Activated CD8-positive, alpha-beta memory T cell treated with anti-CD3 and anti-CD28 coated beads for 36 hours (primary cell): Measurements from ENCODE around the gene NPTX2. TPM values are rescaled to one million over a fixed set of nuclear protein-coding genes. Genes with fewer than 3 reads are reported as not detected.

ENCODE experiments used
- CTCF ChIA-PET: fragments of 350-600 bp; sonication (Branson Sonifier 250); formaldehyde crosslinking; loops from one replicate; lab custom pipeline; 2021; ENCODE audit warnings: antibody characterized with exemption; lab: Charles Lee
- POLR2A ChIA-PET: fragments of 350-600 bp; sonication (Branson Sonifier 250); formaldehyde crosslinking; loops from one replicate; lab custom pipeline; 2021; ENCODE audit warnings: antibody characterized with exemption; lab: Charles Lee
- total RNA-seq, 2 experiments: library from RNA; stranded (reverse); gene quantifications; one replicate each; pipeline ENCODE4 v1.2.3, GENCODE V29; 2021

Gene NPTX2
- total RNA-seq, 2 experiments from 2014 or later = 0.13 to 0.23 TPM

- CTCF ChIA-PET = no interaction called here
- POLR2A ChIA-PET = no interaction called here
Measured at GRCh38 chr7:98616381-98617050, 569 bp upstream of the NPTX2 start.

GRCh38 chr7:98617960-98618418 is 904 bp downstream of the NPTX2 start:
- ChIA-PET CTCF (no interaction called here), POLR2A (no interaction called here)

- POLR2A ChIA-PET = no interaction called here
- CTCF ChIA-PET = no interaction called here
Measured at GRCh38 chr7:98618786-98619185, 1.7 kb downstream of the NPTX2 start.

DNA sequence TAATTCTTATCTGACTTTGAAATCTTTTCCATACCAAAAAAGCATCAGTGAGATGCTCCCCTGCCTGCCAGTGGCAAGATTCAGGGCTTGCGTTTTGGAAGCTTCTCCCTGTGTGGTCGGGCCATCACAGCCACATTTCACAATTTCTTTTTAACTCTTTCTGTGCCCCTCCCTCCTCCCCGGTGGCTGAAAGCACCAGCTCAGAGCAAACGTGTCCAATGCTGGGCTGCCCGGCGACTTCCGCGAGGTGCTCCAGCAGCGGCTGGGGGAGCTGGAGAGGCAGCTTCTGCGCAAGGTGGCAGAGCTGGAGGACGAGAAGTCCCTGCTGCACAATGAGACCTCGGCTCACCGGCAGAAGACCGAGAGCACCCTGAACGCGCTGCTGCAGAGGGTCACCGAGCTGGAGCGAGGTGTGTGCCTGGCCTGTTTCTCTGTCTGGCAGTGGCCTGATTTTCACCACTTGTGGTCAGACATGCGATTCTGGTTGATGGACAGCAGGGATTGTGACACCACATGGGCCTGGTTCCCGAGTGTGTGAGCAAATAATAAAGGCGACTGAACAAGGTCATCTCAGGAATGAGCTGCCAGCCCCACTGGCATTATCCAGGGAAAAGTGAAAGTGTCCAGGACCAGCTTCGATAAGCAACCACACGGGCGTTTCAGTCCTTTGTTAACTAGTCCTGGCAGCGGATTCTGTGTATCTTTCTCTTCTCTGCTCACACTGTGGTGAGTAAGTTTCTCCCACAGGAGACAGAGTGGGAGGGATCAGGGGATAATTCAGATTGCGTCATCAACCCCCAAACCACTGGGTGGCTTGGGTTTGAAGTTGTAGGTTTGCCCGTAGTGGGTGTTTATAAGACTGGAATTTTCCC is 2.6 kb downstream of the NPTX2 start:
- ChIA-PET POLR2A (no interaction called here), CTCF (no interaction called here)

GRCh38 chr7:98621573-98622482 is 4.7 kb downstream of the NPTX2 start:
- POLR2A ChIA-PET = no interaction called here
- CTCF ChIA-PET = no interaction called here

GRCh38 chr7:98622926-98623325 is 5.8 kb downstream of the NPTX2 start:
- CTCF ChIA-PET = no interaction called here
- POLR2A ChIA-PET = no interaction called here

GRCh38 chr7:98624846-98625420 is 7.8 kb downstream of the NPTX2 start:
- CTCF ChIA-PET = no interaction called here
- POLR2A ChIA-PET = no interaction called here

GRCh38 chr7:98626460-98627412 is 9.7 kb downstream of the NPTX2 start:
- ChIA-PET CTCF (no interaction called here), POLR2A (no interaction called here)

- ChIA-PET CTCF (no interaction called here), POLR2A (no interaction called here)
Measured at GRCh38 chr7:98627413-98627790, 10.3 kb downstream of the NPTX2 start.

DNA sequence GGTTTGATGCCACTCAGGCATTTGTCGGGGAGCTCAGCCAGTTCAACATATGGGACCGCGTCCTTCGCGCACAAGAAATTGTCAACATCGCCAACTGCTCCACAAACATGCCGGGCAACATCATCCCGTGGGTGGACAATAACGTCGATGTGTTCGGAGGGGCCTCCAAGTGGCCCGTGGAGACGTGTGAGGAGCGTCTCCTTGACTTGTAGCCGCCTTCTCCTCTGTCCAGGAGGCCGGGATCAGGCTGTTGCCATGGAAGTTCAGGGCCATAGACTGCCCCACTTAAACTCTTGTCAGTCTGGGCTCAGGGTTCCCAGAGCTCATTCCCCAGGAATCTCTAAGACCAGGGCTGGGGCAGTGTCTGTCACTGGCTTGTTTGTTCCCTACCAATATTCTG is 11.3 kb downstream of the NPTX2 start:
- ChIA-PET POLR2A (no interaction called here), CTCF (no interaction called here)

- ChIA-PET POLR2A (no interaction called here), CTCF (no interaction called here)
Measured at GRCh38 chr7:98629001-98629431, 11.9 kb downstream of the NPTX2 start.

- CTCF ChIA-PET = no interaction called here
- POLR2A ChIA-PET = no interaction called here
Measured at GRCh38 chr7:98630149-98630548, 13.1 kb downstream of the NPTX2 start.

DNA sequence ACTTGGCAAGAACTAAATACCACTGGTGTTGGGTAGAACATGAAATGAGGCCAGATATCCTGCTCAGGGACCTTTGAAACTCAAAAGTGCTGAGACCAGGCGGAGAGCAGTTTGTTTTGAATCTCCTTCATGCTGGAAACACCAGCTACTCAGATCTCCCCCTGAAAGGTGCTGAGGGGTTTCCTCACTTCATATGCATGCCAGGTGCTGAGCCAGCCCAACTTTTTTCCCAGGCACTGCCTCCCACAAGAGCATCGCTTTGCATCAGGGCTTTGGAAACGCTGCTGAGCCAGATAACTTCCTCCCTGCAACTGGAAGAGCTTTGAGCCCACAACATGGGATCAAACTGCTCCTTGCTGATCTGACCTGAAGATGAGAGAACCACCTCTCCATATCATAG is 13.7 kb downstream of the NPTX2 start:
- CTCF ChIA-PET = no interaction called here
- POLR2A ChIA-PET = no interaction called here

GRCh38 chr7:98638853-98639252 is 21.8 kb downstream of the NPTX2 start:
- CTCF ChIA-PET = no interaction called here
- POLR2A ChIA-PET = no interaction called here

- ChIA-PET CTCF (no interaction called here), POLR2A (no interaction called here)
Measured at GRCh38 chr7:98640375-98640774, 23.3 kb downstream of the NPTX2 start.

GRCh38 chr7:98641646-98642500 is 24.8 kb downstream of the NPTX2 start:
- CTCF ChIA-PET = no interaction called here
- POLR2A ChIA-PET = no interaction called here

DNA sequence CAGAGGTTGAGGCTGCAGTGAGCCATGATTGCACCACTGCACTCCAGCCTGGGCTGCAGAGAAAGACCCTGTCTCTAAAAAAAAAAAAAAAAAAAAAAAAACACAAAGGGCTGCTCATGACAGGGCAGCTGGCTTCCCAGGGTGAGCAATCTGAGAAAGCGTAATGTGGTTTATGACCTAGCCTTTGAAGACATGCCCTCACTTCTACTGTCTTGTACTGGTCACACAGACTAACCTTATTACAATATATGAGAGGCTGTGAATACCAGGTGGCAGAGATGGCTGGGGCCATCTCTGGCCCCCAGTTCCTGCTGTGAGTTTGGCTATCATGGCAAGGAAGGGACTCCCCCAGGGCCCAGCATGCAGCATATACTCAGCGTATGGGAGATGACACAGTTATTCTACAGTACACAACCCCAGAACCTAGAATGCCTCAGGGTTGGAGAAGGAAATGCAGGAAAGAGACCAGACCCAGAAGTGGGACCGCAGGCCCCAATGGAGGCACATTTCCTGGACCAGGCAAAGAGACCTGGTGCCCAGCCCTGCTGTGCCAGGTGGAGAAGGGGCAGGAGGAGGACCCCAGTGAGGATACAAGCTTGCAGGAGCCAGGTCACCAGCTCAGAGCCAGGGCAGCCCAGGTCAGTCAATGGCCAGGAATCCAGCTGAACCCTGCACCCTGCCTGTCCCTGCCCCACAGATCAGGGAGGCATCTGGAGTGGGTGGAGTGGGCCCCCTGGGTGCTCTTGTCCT is 26.3 kb downstream of the NPTX2 start:
- CTCF ChIA-PET = no interaction called here
- POLR2A ChIA-PET = no interaction called here
